ENCODE measurements around the gene GAPDH. TPM values are rescaled to one million over a fixed set of nuclear protein-coding genes. Genes with fewer than 3 reads are reported as not detected.

GAPDH gene
- 971 and 990 TPM in 2 replicates for total RNA-seq (2013; cell fraction: nucleolus; rRNA removed)
- total RNA-seq (2014; rRNA removed) (8,450 and 8,907 TPM in 2 replicates), total RNA-seq (2014; rRNA removed; fragmentation: Illumina TruSeq; extraction: Trizol) (5,296 and 5,818 TPM in 2 replicates), total RNA-seq (2021) (5,606 and 5,698 TPM in 2 replicates), polyA plus RNA-seq (2011; rRNA removed) (7,976 and 14,240 TPM in 2 replicates), polyA plus RNA-seq (2014; fragmentation: Illumina TruSeq; extraction: Trizol) (5,112 and 9,478 TPM in 2 replicates), polyA plus RNA-seq (2014; fragmentation: Nextera tagmentation; extraction: Ambion mirVana) (over 10,000 TPM in 1 of 2 experiments, 1,000 to 10,000 TPM in 1; 9,323 to 11,518 TPM), polyA plus RNA-seq (2014; rRNA removed) (9,590 and 10,389 TPM in 2 replicates), polyA plus RNA-seq (2016; fragmentation: Nextera tagmentation; extraction: Ambion mirVana) (1,000 to 10,000 TPM; 9,069 to 9,909 TPM), polyA minus RNA-seq (2011; rRNA and poly(A)+ RNA removed) (10,096 and 19,827 TPM in 2 replicates), Bru-seq, nascent RNA (percentile 99 among the genes with signal in this experiment), BruChase-seq, experiment 1, labeled RNA remaining after a 6-hour chase (percentile 100 among the genes with signal in this experiment), BruChase-seq, experiment 2, labeled RNA remaining after a 2-hour chase (percentile 100 among the genes with signal in this experiment)
- polyA plus RNA-seq (2011; ENCODE audit: low read depth): 4,872 TPM
- 25,075 and 29,832 TPM in 2 replicates for polyA plus RNA-seq (2011; cell fraction: cytosol; rRNA removed)
- 10,735 and 12,198 TPM in 2 replicates for polyA plus RNA-seq (2011; cell fraction: nucleus; rRNA removed)
- 10,674 and 13,698 TPM in 2 replicates for polyA plus RNA-seq (2012)
- polyA minus RNA-seq (2011; cell fraction: cytosol; rRNA and poly(A)+ RNA removed): 5,010 and 5,239 TPM in 2 replicates
- polyA minus RNA-seq (2011; cell fraction: nucleus; rRNA and poly(A)+ RNA removed): 1,914 and 2,640 TPM in 2 replicates
- long read RNA-seq, experiment 1, transcript GAPDH-201 (9 exons, 1,875 nt): major isoform, 7,328 of 7,901 reads
- long read RNA-seq, experiment 1, transcript GAPDH-205 (9 exons, 1,348 nt): minor isoform, 21 of 7,901 reads
- long read RNA-seq, experiment 1, transcript GAPDH-203 (8 exons, 1,292 nt): minor isoform, 5 of 7,901 reads
- long read RNA-seq, experiment 1, transcript GAPDH-204 (8 exons, 1,256 nt): minor isoform, 251 of 7,901 reads
- long read RNA-seq, experiment 1, partial matches to known transcripts: 190 of 7,901 reads
- long read RNA-seq, experiment 1, other reads (novel, unspliced or antisense): 105 of 7,901 reads
- long read RNA-seq, experiment 2, transcript GAPDH-205 (9 exons, 1,348 nt): minor isoform, 14 of 8,660 reads
- long read RNA-seq, experiment 2, transcript GAPDH-201 (9 exons, 1,875 nt): major isoform, 7,975 of 8,660 reads
- long read RNA-seq, experiment 2, transcript GAPDH-204 (8 exons, 1,256 nt): minor isoform, 137 of 8,660 reads
- long read RNA-seq, experiment 2, partial matches to known transcripts: 494 of 8,660 reads
- long read RNA-seq, experiment 2, other reads (novel, unspliced or antisense): 37 of 8,660 reads

GRCh38 chr12:6533923-6534694 is at the start of gene GAPDH:
Gene GAPDH (plus strand): TSS chr12:6534517. CDS start chr12:6534833, 316 bp downstream.
- intact Hi-C loops (cut with micrococcal nuclease; ENCODE audit: unreplicated experiment): loop anchor here (5.0 kb wide), 2 partner anchors 42 to 197 kb away; partner anchors contain the start of genes MRPL51 and NCAPD2
- in situ Hi-C loops (cut with MboI): loop anchor here (5.0 kb wide), 2 partner anchors 37 to 107 kb away; no protein-coding TSS in a partner anchor
- peak; percentile 72; the same call in 1 of the 2 replicates for TF ChIP-seq TCF12 (IDR thresholded peaks at IDR 0.05; ENCODE audit: low read depth, low read length)
- no peak for TF ChIP-seq CEBPB (IDR thresholded peaks at IDR 0.05; ENCODE audit: borderline replicate concordance in 1 of 2, low read depth in 2 of 2, low read length in 2 of 2)
- no peak for TF ChIP-seq TARDBP (IDR thresholded peaks at IDR 0.05; ENCODE audit: borderline replicate concordance)
- peak; percentile 52; the same call in 1 of the 2 replicates for TF ChIP-seq TBL1XR1 (IDR thresholded peaks at IDR 0.05; ENCODE audit: low read depth, low read length)
- TF ChIP-seq IKZF1 (conservative IDR thresholded peaks at IDR 0.05): peak; percentile 68
- peak; percentile 91 for TF ChIP-seq RB1 (IDR thresholded peaks at IDR 0.05; ENCODE audit: borderline replicate concordance)
- TF ChIP-seq KDM1A (IDR thresholded peaks at IDR 0.05; ENCODE audit: borderline replicate concordance): no peak
- peak; percentile 73 for TF ChIP-seq HDAC6 (IDR thresholded peaks at IDR 0.05; ENCODE audit: unreplicated experiment)
- peak in 1 of 2 experiments; percentile 50; a peak in 1 of 4 replicates for TF ChIP-seq EP300 (IDR thresholded peaks at IDR 0.05; ENCODE audit: borderline replicate concordance in 1 of 2, control insufficient read depth in 1 of 2, low read depth in 2 of 2, low read length in 2 of 2)
- TF ChIP-seq, protein P1, sequence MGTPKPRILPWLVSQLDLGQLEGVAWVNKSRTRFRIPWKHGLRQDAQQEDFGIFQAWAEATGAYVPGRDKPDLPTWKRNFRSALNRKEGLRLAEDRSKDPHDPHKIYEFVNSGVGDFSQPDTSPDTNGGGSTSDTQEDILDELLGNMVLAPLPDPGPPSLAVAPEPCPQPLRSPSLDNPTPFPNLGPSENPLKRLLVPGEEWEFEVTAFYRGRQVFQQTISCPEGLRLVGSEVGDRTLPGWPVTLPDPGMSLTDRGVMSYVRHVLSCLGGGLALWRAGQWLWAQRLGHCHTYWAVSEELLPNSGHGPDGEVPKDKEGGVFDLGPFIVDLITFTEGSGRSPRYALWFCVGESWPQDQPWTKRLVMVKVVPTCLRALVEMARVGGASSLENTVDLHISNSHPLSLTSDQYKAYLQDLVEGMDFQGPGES (IDR thresholded peaks at IDR 0.05): no peak
- no peak for TF ChIP-seq CBX5 (IDR thresholded peaks at IDR 0.05; ENCODE audit: low read depth)
- no peak for TF ChIP-seq GABPA (IDR thresholded peaks at IDR 0.05; ENCODE audit: low read depth)
- TF ChIP-seq ATF7 (IDR thresholded peaks at IDR 0.05; ENCODE audit: low read depth): peak; percentile 68
- TF ChIP-seq, protein P2, sequence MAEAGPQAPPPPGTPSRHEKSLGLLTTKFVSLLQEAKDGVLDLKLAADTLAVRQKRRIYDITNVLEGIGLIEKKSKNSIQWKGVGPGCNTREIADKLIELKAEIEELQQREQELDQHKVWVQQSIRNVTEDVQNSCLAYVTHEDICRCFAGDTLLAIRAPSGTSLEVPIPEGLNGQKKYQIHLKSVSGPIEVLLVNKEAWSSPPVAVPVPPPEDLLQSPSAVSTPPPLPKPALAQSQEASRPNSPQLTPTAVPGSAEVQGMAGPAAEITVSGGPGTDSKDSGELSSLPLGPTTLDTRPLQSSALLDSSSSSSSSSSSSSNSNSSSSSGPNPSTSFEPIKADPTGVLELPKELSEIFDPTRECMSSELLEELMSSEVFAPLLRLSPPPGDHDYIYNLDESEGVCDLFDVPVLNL (IDR thresholded peaks at IDR 0.05; ENCODE audit: low read depth, low read length): peak; percentile 61; the same call in 1 of the 2 replicates
- no peak for TF ChIP-seq RAD21 (IDR thresholded peaks at IDR 0.05; ENCODE audit: insufficient read depth, low read depth, low read length)

More at GRCh38 chr12:6533923-6534694, at the start of gene GAPDH:
- H3K4me3 ChIP-seq: peak within 1 kb of the TSS; percentile 83
- H3K4me2 ChIP-seq (ENCODE audit: control insufficient read depth, insufficient read depth): peak within 1 kb of the TSS; percentile 100
- ATAC-seq (peak; percentile 76), FAIRE-seq (peak; percentile 18), DNase-seq (ENCODE audit: low read depth, low spot score) (peak; percentile 80)
- CTCF ChIA-PET: interaction anchor here (0.6 to 7.7 kb wide), 7 partner anchors 19 to 199 kb away, joined by 3 to 73 read pairs (median 3); partner anchors contain the start of genes MRPL51 and VAMP1
- RAD21 ChIA-PET (ENCODE audit: unreplicated experiment): interaction anchor here (0.6 to 2.5 kb wide), 9 partner anchors 19 to 110 kb away, joined by 3 to 11 read pairs (median 3); partner anchors contain the start of genes LPAR5 and MRPL51
- H3K27ac ChIP-seq (ENCODE audit: control insufficient read depth, insufficient read depth): peak within 1 kb of the TSS; percentile 98
- TSS peak; percentile 74 for BruUV-seq (replicated peaks)
- H2AFZ ChIP-seq (ENCODE audit: control insufficient read depth, low read depth, low read length): peak within 1 kb of the TSS; percentile 88
- peaks cover 46 to 47% of the 10 kb centered on the region in 2 experiments for H3K36me3 ChIP-seq (ENCODE audit: control insufficient read depth in 2 of 2, insufficient read depth in 2 of 2, low read length in 1 of 2)
- peak within 1 kb of the TSS; percentile 95 for H3K9ac ChIP-seq (ENCODE audit: control insufficient read depth, insufficient read depth, low read length)
- no peaks in the 10 kb centered on the region for H3K27me3 ChIP-seq (replicated peaks in 1 of 2; ENCODE audit: control insufficient read depth in 2 of 2, insufficient read depth in 2 of 2, low read length in 1 of 2)
- H3K4me1 ChIP-seq (ENCODE audit: control insufficient read depth, insufficient read depth, low read length): peaks cover 29% of the 10 kb centered on the region
- SMC1A ChIA-PET (ENCODE audit: uncharacterized antibody, unreplicated experiment): interaction anchor here (1.0 to 7.9 kb wide), 6 partner anchors 39 to 167 kb away, joined by 3 to 83 read pairs (median 6); no protein-coding TSS in a partner anchor
- POLR2A ChIA-PET: interaction anchor here (0.5 to 3.6 kb wide), 21 partner anchors 19 to 279 kb away, joined by 3 to 32 read pairs (median 4); partner anchors contain the start of genes COPS7A, MRPL51 and VAMP1
- H3K79me2 ChIP-seq (ENCODE audit: control insufficient read depth, insufficient read depth, low read length): peaks cover 72% of the 10 kb centered on the region
- peaks cover 24% of the 10 kb centered on the region for H4K20me1 ChIP-seq (ENCODE audit: control insufficient read depth, insufficient read depth)
- no peaks in the 10 kb centered on the region for H3K9me3 ChIP-seq (replicated peaks; ENCODE audit: control insufficient read depth, insufficient read depth, low read length)
- WGBS (ENCODE audit: insufficient coverage, insufficient replicate concordance, low lambda C conversion rate, missing lambda C conversion rate): 1% methylated on average over 60 of the region's 62 CpGs
